HG03460 (cell line): ENCODE results near the gene RLBP1.
"Not testable (repeated sequence)": the region's sequence is repeated elsewhere in the genome, so short reads cannot be mapped to it uniquely, and the experiment has no call there.

ENCODE experiments used
- ATAC-seq: cut with Tn5 transposase; IDR thresholded peaks from one replicate; pipeline ENCODE4 v1.9.1; 2021; ENCODE audit not compliant: unreplicated experiment

RLBP1 gene

GRCh38 chr15:89221543-89221942 is at the start of gene RLBP1:
TSS of gene RLBP1 (minus strand) at chr15:89221579. CDS start at chr15:89218975, 2,604 bp downstream.
- ATAC-seq, result no peak

GRCh38 chr15:89250142-89250541 is 28.8 kb upstream of the RLBP1 start:
- not testable (repeated sequence) for ATAC-seq

- ATAC-seq, result no peak
Observed at GRCh38 chr15:89248584-89248983, 27.2 kb upstream of the RLBP1 start.

- no peak for ATAC-seq
Observed at GRCh38 chr15:89247446-89247845, 26.1 kb upstream of the RLBP1 start.

- peak; percentile 16 for ATAC-seq
Observed at GRCh38 chr15:89244574-89244903, 23.2 kb upstream of the RLBP1 start.

- ATAC-seq, result peak; percentile 96
Observed at GRCh38 chr15:89243691-89244573, 22.6 kb upstream of the RLBP1 start, which contains the start of gene FANCI. TSS of gene FANCI (plus strand) at chr15:89243979. CDS start at chr15:89247648, 3,669 bp downstream.

- ATAC-seq, result no peak
Observed at GRCh38 chr15:89243046-89243690, 21.8 kb upstream of the RLBP1 start.

- ATAC-seq, result not testable (repeated sequence)
Observed at GRCh38 chr15:89239883-89240810, 18.8 kb upstream of the RLBP1 start.

- no peak for ATAC-seq
Observed at GRCh38 chr15:89231832-89232231, 10.5 kb upstream of the RLBP1 start.

GRCh38 chr15:89230277-89230676 is 8.9 kb upstream of the RLBP1 start:
- ATAC-seq, result no peak

- no peak for ATAC-seq
Observed at GRCh38 chr15:89227425-89227824, 6.0 kb upstream of the RLBP1 start.

GRCh38 chr15:89226359-89227221 is 5.2 kb upstream of the RLBP1 start:
- ATAC-seq, result no peak

GRCh38 chr15:89225588-89225987 is 4.2 kb upstream of the RLBP1 start:
- no peak for ATAC-seq

- ATAC-seq, result no peak
Observed at GRCh38 chr15:89218531-89218930, 2.8 kb downstream of the RLBP1 start.

- ATAC-seq, result no peak
Observed at GRCh38 chr15:89217686-89218376, 3.5 kb downstream of the RLBP1 start.

- no peak for ATAC-seq
Observed at GRCh38 chr15:89217031-89217430, 4.3 kb downstream of the RLBP1 start.

GRCh38 chr15:89215627-89216026 is 5.8 kb downstream of the RLBP1 start:
- no peak for ATAC-seq

GRCh38 chr15:89211678-89212170 is 9.7 kb downstream of the RLBP1 start:
- ATAC-seq, result no peak

GRCh38 chr15:89209057-89209456 is 12.3 kb downstream of the RLBP1 start:
- no peak for ATAC-seq
